Mesenchymal stem cell (in vitro differentiated cells and primary cell): Measurements from ENCODE around the gene TDRD1. TPM values are rescaled to one million over a fixed set of nuclear protein-coding genes. Genes with fewer than 3 reads are reported as not detected.

Source experiments
- DNase-seq: peaks from one replicate; pipeline ENCODE4 v3.0.0-alpha.2; 2013
- H2AFZ ChIP-seq: one replicate; pipeline ENCODE4 v1.6.1; 2013; ENCODE audit warnings: low read depth, mild to moderate bottlenecking, control low read depth, inconsistent platforms, low read length, moderate library complexity
- H2AK5ac ChIP-seq: 2 replicates; pipeline ENCODE4 v1.6.1; 2013; ENCODE audit warnings: low read length, moderate library complexity, mild to moderate bottlenecking, inconsistent platforms; ENCODE audit not compliant: severe bottlenecking
- H2BK120ac ChIP-seq: one replicate; pipeline ENCODE4 v1.6.1; 2013; ENCODE audit warnings: low read depth, mild to moderate bottlenecking, inconsistent platforms, low read length, moderate library complexity
- H2BK12ac ChIP-seq, 2 experiments: one replicate each; pipeline ENCODE4 v1.6.1; 2013; ENCODE audit warnings: inconsistent platforms in 2 of 2, low read length in 2 of 2, mild to moderate bottlenecking in 2 of 2, moderate library complexity in 2 of 2, control low read depth in 1 of 2
- H2BK15ac ChIP-seq: one replicate; pipeline ENCODE4 v1.6.1; 2013; ENCODE audit warnings: mild to moderate bottlenecking, low read depth, inconsistent platforms; ENCODE audit not compliant: poor library complexity, severe bottlenecking
- H2BK5ac ChIP-seq: 2 replicates; pipeline ENCODE4 v1.6.1; 2013; ENCODE audit warnings: low read depth, mild to moderate bottlenecking, low read length, control low read depth, inconsistent platforms; ENCODE audit not compliant: poor library complexity, severe bottlenecking
- H3K14ac ChIP-seq, 2 experiments: one replicate each; pipeline ENCODE4 v1.6.1; 2013; ENCODE audit warnings: inconsistent platforms in 2 of 2, low read length in 2 of 2, control low read depth in 1 of 2, mild to moderate bottlenecking in 1 of 2, moderate library complexity in 1 of 2
- H3K18ac ChIP-seq, 2 experiments: one replicate each; pipeline ENCODE4 v1.6.1; 2013; ENCODE audit warnings: inconsistent platforms in 2 of 2, low read length in 2 of 2, control low read depth in 1 of 2, low read depth in 1 of 2, mild to moderate bottlenecking in 1 of 2
- H3K23ac ChIP-seq, 2 experiments: one replicate each; pipeline ENCODE4 v1.6.1; 2013; ENCODE audit warnings: inconsistent platforms in 2 of 2, low read length in 2 of 2, mild to moderate bottlenecking in 2 of 2, moderate library complexity in 2 of 2, control low read depth in 1 of 2
- H3K27ac ChIP-seq: 2 replicates; pipeline ENCODE4 v1.5.1; 2013; ENCODE audit warnings: mild to moderate bottlenecking, moderate library complexity, low read length, control low read depth, inconsistent platforms; ENCODE audit not compliant: poor library complexity, severe bottlenecking
- H3K27me3 ChIP-seq, 2 experiments: 2 replicates each; pipeline versions ENCODE4 v1.6.1 to v1.7.0; 2013; ENCODE audit warnings: low read length in 2 of 2, mild to moderate bottlenecking in 2 of 2, moderate library complexity in 2 of 2, control low read depth in 1 of 2, inconsistent platforms in 1 of 2; ENCODE audit not compliant: control insufficient read depth in 1 of 2, insufficient read depth in 1 of 2
- H3K36me3 ChIP-seq, 2 experiments: 2 replicates each; pipeline versions ENCODE4 v1.6.1 to v1.7.0; 2013; ENCODE audit warnings: low read length in 2 of 2, control low read depth in 1 of 2, inconsistent platforms in 1 of 2, low read depth in 1 of 2, mild to moderate bottlenecking in 1 of 2; ENCODE audit not compliant: insufficient read depth in 2 of 2, control insufficient read depth in 1 of 2
- H3K4ac ChIP-seq, 2 experiments: one replicate each; pipeline ENCODE4 v1.6.1; 2013; ENCODE audit warnings: inconsistent platforms in 2 of 2, low read length in 2 of 2, mild to moderate bottlenecking in 2 of 2, moderate library complexity in 2 of 2, control low read depth in 1 of 2, low read depth in 1 of 2
- H3K4me1 ChIP-seq: 2 replicates; pipeline ENCODE4 v1.6.1; 2013; ENCODE audit warnings: low read depth, low read length, control low read depth; ENCODE audit not compliant: control insufficient read depth, insufficient read depth
- H3K4me2 ChIP-seq: 2 replicates; pipeline ENCODE4 v1.6.1; 2013; ENCODE audit warnings: low read length, mild to moderate bottlenecking, inconsistent platforms; ENCODE audit not compliant: poor library complexity, severe bottlenecking
- H3K4me3 ChIP-seq, 2 experiments: 2 replicates each; pipeline versions ENCODE4 v1.5.1 to v1.7.0; 2013; ENCODE audit warnings: low read length in 2 of 2, mild to moderate bottlenecking in 2 of 2, control low read depth in 1 of 2, low read depth in 1 of 2; ENCODE audit not compliant: insufficient read depth in 1 of 2
- H3K79me1 ChIP-seq: replicated peaks from 2 replicates; pipeline ENCODE4 v1.6.1; 2013; ENCODE audit warnings: mild to moderate bottlenecking, control low read depth, low read length, inconsistent platforms; ENCODE audit not compliant: poor library complexity, severe bottlenecking
- H3K9ac ChIP-seq: 2 replicates; pipeline ENCODE4 v1.7.0; 2013; ENCODE audit warnings: mild to moderate bottlenecking, low read length, moderate library complexity
- H3K9me3 ChIP-seq: 2 replicates; pipeline ENCODE4 v1.7.0; 2013; ENCODE audit warnings: mild to moderate bottlenecking, low read length; ENCODE audit not compliant: control insufficient read depth
- H4K8ac ChIP-seq: one replicate; pipeline ENCODE4 v1.6.1; 2013; ENCODE audit warnings: inconsistent platforms, mild to moderate bottlenecking, low read length, moderate library complexity
- H4K91ac ChIP-seq: one replicate; pipeline ENCODE4 v1.6.1; 2013; ENCODE audit warnings: mild to moderate bottlenecking, low read length, inconsistent platforms
- WGBS: methylation state at CpG from one replicate; pipeline ENCODE4 v1.1.7; 2013; ENCODE audit warnings: mixed read lengths; 5-methylcytosine and 5-hydroxymethylcytosine counted together
- small RNA-seq: library from polyadenylated mRNA; stranded (forward); fragments of <200 nt; extraction: miRNeasy Mini kit (QIAGEN cat#:217004); gene quantifications from one replicate; pipeline ENCODE3, GENCODE V24; 2013; ENCODE audit warnings: low read depth

TDRD1 gene

GRCh38 chr10:114281006-114281405 is 101.9 kb downstream of the TDRD1 start:
- H3K23ac ChIP-seq = no peak overlapping the region
- H3K4me2 ChIP-seq = no peak overlapping the region

GRCh38 chr10:114281461-114281860 is 102.3 kb downstream of the TDRD1 start:
- H3K27me3 ChIP-seq = peaks cover 12 to 83% of the 10 kb centered on the region in 2 experiments
- peaks cover 2% of the 10 kb centered on the region for H3K4me1 ChIP-seq
- no peak overlapping the region for H4K8ac ChIP-seq
- no peak overlapping the region for H3K23ac ChIP-seq
- H3K4ac ChIP-seq = no peak overlapping the region
- H3K18ac ChIP-seq = no peak overlapping the region
- WGBS = 79% methylated on average over 4 of the region's 5 CpGs
- no peak overlapping the region for H3K27ac ChIP-seq
- no peak overlapping the region for H2BK15ac ChIP-seq
- H3K36me3 ChIP-seq = no peaks in the 10 kb centered on the region
- no peak overlapping the region for H2BK120ac ChIP-seq
- H3K4me3 ChIP-seq = no peak overlapping the region
- no peak overlapping the region for H2BK12ac ChIP-seq
- H3K9ac ChIP-seq = no peak overlapping the region
- DNase-seq = no peak
- no peaks in the 10 kb centered on the region for H3K79me1 ChIP-seq
- H2AK5ac ChIP-seq = no peak overlapping the region
- no peak overlapping the region for H2AFZ ChIP-seq
- no peak overlapping the region for H2BK5ac ChIP-seq
- no peaks in the 10 kb centered on the region for H3K9me3 ChIP-seq
- H3K14ac ChIP-seq = no peak overlapping the region
- no peak overlapping the region for H3K4me2 ChIP-seq
- H4K91ac ChIP-seq = no peak overlapping the region

More at GRCh38 chr10:114281006-114281405, 101.9 kb downstream of the TDRD1 start:
- Histone ChIP-seq H3K14ac (no peak overlapping the region), H4K8ac (no peak overlapping the region), H2AK5ac (no peak overlapping the region), H3K4me1 (no peaks in the 10 kb centered on the region), H3K79me1 (no peaks in the 10 kb centered on the region), H3K36me3 (no peaks in the 10 kb centered on the region), H3K4ac (no peak overlapping the region), H3K18ac (no peak overlapping the region), H4K91ac (no peak overlapping the region), H2BK12ac (no peak overlapping the region), H2BK15ac (no peak overlapping the region), H3K9ac (no peak overlapping the region), H3K9me3 (no peaks in the 10 kb centered on the region), H2BK5ac (no peak overlapping the region), H2AFZ (no peak overlapping the region), H2BK120ac (no peak overlapping the region), H3K27ac (no peak overlapping the region), H3K4me3 (no peak overlapping the region), H3K27me3 (peaks cover 12 to 85% of the 10 kb centered on the region in 2 experiments)
- DNase-seq = no peak
- 77% methylated on average over 7 of the region's 7 CpGs for WGBS

Small RNAs within 50 kb of the gene (small RNA-seq; reads per million reads assigned to genes)
- not detected for gene RF02277
